ENCODE measurements around the gene GADD45B.

DNA sequence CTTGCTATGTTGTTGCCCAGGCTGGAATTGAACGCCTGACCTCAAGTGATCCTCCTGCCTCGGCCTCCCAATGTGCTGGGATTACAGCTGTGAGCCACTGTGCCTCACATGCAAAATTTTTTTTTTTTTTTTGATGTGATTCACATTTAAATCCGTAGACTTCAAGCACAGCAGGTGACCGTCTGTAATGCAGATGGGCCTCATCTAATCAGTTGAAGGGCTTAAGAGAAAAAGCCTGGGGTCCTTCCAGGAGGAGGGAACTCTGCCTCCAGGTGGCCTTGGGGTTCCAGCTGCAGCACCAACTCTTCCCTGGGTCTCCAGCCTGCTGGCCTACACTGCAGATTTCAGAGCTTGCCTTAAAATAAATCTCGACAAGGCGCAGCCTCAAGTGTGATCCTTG lies 43.6 kb downstream of the GADD45B start:
- no peak for TF ChIP-seq CTCF (conservative IDR thresholded peaks at IDR 0.05; ENCODE audit: low read depth, low read length)
- TF ChIP-seq, protein P1, sequence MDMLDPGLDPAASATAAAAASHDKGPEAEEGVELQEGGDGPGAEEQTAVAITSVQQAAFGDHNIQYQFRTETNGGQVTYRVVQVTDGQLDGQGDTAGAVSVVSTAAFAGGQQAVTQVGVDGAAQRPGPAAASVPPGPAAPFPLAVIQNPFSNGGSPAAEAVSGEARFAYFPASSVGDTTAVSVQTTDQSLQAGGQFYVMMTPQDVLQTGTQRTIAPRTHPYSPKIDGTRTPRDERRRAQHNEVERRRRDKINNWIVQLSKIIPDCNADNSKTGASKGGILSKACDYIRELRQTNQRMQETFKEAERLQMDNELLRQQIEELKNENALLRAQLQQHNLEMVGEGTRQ (IDR thresholded peaks at IDR 0.05; ENCODE audit: low read depth, low read length), result no peak
- TF ChIP-seq FOS (IDR thresholded peaks at IDR 0.05; ENCODE audit: low read depth, low read length), result no peak
- no peak for TF ChIP-seq RAD21 (IDR thresholded peaks at IDR 0.05; ENCODE audit: low read length)
- TF ChIP-seq CHD1 (IDR thresholded peaks at IDR 0.05; ENCODE audit: low read depth, low read length), result no peak
- TF ChIP-seq POLR2A (IDR thresholded peaks at IDR 0.05; ENCODE audit: low read depth, low read length), result no peak
- TF ChIP-seq, protein P2, sequence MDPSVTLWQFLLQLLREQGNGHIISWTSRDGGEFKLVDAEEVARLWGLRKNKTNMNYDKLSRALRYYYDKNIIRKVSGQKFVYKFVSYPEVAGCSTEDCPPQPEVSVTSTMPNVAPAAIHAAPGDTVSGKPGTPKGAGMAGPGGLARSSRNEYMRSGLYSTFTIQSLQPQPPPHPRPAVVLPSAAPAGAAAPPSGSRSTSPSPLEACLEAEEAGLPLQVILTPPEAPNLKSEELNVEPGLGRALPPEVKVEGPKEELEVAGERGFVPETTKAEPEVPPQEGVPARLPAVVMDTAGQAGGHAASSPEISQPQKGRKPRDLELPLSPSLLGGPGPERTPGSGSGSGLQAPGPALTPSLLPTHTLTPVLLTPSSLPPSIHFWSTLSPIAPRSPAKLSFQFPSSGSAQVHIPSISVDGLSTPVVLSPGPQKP (IDR thresholded peaks at IDR 0.05; ENCODE audit: borderline replicate concordance, low read depth, low read length), result no peak
- TF ChIP-seq RFX5 (IDR thresholded peaks at IDR 0.05; ENCODE audit: low read depth, low read length), result no peak

All from IMR-90 (cell line).